T-helper 2 cell treated with Interferon-gamma antibody and Interleukin-4, amounts not matched to agents 5 μg/mL and 100 μg/mL, for 36 hours (primary cell): ENCODE data around the gene TMEM131.

ENCODE experiments used
- DNase-seq: peaks from one replicate; pipeline ENCODE4 v3.0.0; 2021; ENCODE audit warnings: low spot score
- H3K27ac Mint-ChIP-seq: one replicate; pipeline ENCODE4 v1.8.0; 2021; ENCODE audit warnings: mild to moderate bottlenecking, mixed read lengths
- H3K27me3 Mint-ChIP-seq: one replicate; pipeline ENCODE4 v1.8.0; 2021; ENCODE audit warnings: low read depth, mixed read lengths
- H3K36me3 Mint-ChIP-seq: one replicate; pipeline ENCODE4 v1.8.0; 2021; ENCODE audit warnings: low read depth, mixed read lengths
- H3K4me1 Mint-ChIP-seq: one replicate; pipeline ENCODE4 v1.8.0; 2021; ENCODE audit warnings: low read depth, mixed read lengths
- H3K4me3 Mint-ChIP-seq: one replicate; pipeline ENCODE4 v1.8.0; 2022; ENCODE audit warnings: mild to moderate bottlenecking, moderate library complexity, mixed read lengths
- H3K9me3 Mint-ChIP-seq: one replicate; pipeline ENCODE4 v1.8.0; 2021; ENCODE audit warnings: mixed read lengths

TMEM131 gene

DNA sequence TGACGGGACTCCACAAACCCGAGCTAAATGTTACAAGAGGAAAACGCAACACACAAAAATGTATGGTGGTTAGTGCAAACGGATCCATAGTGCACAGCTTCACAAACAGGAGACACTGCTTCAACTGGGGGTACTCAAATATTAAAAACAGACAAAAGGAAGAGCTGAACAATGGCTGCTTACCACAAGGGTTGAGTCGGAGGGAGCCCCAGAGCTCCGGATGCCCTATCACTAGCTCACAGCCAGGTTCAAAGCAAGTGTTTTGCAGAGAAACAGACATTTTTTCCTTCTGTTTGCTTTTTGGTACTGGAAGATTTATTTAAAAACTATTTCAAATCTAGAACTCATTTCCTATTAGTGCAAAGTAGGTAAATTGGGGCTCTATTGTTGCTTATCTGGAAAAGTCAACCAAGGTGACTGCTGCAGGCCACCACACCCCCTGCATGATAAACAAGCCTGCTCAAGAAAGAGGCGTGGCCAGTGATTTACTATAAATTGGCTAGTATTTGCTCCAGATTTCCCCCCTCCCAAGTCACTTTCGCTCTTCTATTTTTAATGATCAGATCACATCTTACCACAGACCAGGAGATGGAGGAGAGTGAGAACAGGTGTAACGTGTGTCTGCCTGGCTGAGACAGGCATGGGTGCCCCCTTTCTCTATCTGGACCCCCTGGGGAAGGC lies 235.9 kb downstream of the TMEM131 start:
- DNase-seq: no peak
- peaks cover 48% of the 10 kb centered on the region for H3K36me3 Mint-ChIP-seq
- H3K27me3 Mint-ChIP-seq: no peaks in the 10 kb centered on the region
- H3K4me3 Mint-ChIP-seq: peak overlapping the region; percentile 37
- peak overlapping the region; percentile 71 for H3K27ac Mint-ChIP-seq
- peaks cover 27% of the 10 kb centered on the region for H3K4me1 Mint-ChIP-seq
- no peaks in the 10 kb centered on the region for H3K9me3 Mint-ChIP-seq

DNA sequence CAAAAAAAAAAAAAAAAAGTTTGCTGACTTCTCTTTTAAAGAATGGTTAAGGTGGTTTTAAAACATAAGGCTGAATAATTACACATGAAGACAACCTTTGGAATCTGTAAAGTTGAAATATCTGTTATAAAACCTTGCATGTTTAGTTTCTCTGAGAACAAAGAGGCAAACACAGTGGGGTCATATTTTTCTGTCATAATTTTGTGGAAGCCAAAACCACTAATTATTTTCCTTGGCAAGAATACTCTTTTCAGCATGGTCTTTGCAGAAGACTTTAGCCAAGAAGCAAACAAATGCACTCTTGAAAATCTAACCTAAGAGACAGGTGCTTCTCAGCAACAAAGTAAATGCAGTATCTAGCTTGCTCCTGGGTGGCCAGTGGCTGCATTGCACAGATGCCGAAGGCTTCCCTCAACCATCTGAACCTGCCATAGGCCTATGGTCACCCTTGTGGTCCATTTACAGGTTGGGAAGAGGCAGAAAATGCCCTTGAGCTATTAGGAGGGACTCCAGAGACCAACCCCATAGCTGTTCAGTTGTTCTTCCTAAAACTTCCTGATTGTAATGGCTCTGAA lies 237.5 kb downstream of the TMEM131 start:
- H3K36me3 Mint-ChIP-seq: peaks cover 42% of the 10 kb centered on the region
- no peak overlapping the region for H3K4me3 Mint-ChIP-seq
- H3K27me3 Mint-ChIP-seq: no peaks in the 10 kb centered on the region
- no peak for DNase-seq
- H3K4me1 Mint-ChIP-seq: peaks cover 23% of the 10 kb centered on the region
- H3K9me3 Mint-ChIP-seq: no peaks in the 10 kb centered on the region
- H3K27ac Mint-ChIP-seq: no peak overlapping the region

DNA sequence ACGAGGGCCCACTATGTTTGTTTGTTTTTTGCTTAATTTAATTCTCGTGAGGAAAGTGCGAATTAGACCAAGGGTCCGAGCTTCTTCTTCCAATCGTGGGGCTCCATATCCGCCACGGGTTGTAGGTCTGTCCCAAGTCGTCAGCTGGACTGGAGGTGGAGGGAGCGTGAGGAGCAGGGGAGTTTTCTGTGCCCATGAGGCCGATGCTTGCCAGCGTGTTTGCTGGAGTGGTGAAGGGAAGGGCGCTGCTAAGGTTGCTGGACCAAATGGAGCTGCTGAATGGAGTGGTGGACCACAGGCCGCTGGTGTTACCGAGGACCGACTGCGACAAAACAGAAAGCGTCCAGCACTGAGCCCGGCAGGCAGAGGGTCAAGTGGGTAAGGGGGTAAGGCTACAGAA lies 238.7 kb downstream of the TMEM131 start:
- H3K4me1 Mint-ChIP-seq: peaks cover 21% of the 10 kb centered on the region
- H3K27me3 Mint-ChIP-seq: no peaks in the 10 kb centered on the region
- peaks cover 41% of the 10 kb centered on the region for H3K36me3 Mint-ChIP-seq
- H3K4me3 Mint-ChIP-seq: no peak overlapping the region
- DNase-seq: no peak
- H3K27ac Mint-ChIP-seq: no peak overlapping the region
- no peaks in the 10 kb centered on the region for H3K9me3 Mint-ChIP-seq

DNA sequence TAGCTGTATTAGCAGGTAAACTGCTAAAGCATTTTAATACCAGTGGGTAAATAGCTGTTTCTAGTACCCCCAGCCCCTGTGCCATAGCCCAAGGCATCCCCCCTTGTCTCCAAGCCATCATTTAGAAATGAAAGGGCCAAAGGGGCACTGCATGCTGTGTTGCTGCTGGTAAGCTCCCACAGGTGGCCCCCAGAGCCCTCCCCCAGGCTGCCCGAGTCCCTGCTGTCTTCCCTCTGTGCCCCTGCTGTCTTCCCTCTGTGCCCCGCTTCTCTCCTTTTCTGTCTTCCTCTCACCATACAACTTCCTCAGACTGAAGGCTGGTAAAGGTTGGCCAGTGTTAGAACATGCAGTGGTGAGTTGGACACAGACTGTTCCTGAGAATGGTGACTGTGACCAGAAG lies 240.3 kb downstream of the TMEM131 start:
- Mint-ChIP-seq H3K4me3 (no peak overlapping the region), H3K4me1 (peaks cover 9% of the 10 kb centered on the region), H3K27me3 (no peaks in the 10 kb centered on the region), H3K36me3 (peaks cover 31% of the 10 kb centered on the region), H3K9me3 (no peaks in the 10 kb centered on the region), H3K27ac (no peak overlapping the region)
- DNase-seq: no peak

DNA sequence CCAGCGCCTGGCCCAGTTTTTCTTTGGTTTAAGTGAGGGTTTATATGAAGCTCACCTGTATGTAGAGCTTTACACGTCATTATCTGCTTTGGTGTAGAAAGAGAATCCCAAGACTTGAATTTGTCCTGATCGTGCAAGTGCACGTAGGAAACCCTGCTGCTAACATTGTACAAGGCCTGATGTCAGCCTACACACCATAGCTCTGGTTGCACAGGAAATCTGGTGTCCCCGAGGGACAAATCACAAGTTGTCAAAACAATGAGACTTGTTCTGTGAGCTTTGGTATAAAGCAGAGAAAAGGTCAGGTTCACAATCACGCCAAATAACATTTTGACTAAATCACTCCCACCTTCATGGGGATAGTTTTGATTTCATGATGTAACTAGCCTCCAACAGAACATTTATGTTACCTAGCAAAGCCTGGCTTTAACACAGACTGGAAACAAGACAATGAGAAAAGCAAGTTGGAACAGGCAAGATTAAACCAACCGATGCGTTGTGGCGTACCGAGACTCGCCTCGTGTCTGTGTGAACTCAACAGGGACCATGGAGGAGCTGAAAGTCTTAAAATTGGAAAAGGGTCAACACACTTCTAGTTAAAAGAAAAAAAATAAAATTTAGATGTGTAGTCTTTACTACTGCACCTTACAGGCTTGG lies 240.9 kb downstream of the TMEM131 start:
- no peaks in the 10 kb centered on the region for H3K9me3 Mint-ChIP-seq
- no peak overlapping the region for H3K4me3 Mint-ChIP-seq
- H3K27me3 Mint-ChIP-seq: no peaks in the 10 kb centered on the region
- no peak for DNase-seq
- peaks cover 24% of the 10 kb centered on the region for H3K36me3 Mint-ChIP-seq
- peaks cover 4% of the 10 kb centered on the region for H3K4me1 Mint-ChIP-seq
- no peak overlapping the region for H3K27ac Mint-ChIP-seq

DNA sequence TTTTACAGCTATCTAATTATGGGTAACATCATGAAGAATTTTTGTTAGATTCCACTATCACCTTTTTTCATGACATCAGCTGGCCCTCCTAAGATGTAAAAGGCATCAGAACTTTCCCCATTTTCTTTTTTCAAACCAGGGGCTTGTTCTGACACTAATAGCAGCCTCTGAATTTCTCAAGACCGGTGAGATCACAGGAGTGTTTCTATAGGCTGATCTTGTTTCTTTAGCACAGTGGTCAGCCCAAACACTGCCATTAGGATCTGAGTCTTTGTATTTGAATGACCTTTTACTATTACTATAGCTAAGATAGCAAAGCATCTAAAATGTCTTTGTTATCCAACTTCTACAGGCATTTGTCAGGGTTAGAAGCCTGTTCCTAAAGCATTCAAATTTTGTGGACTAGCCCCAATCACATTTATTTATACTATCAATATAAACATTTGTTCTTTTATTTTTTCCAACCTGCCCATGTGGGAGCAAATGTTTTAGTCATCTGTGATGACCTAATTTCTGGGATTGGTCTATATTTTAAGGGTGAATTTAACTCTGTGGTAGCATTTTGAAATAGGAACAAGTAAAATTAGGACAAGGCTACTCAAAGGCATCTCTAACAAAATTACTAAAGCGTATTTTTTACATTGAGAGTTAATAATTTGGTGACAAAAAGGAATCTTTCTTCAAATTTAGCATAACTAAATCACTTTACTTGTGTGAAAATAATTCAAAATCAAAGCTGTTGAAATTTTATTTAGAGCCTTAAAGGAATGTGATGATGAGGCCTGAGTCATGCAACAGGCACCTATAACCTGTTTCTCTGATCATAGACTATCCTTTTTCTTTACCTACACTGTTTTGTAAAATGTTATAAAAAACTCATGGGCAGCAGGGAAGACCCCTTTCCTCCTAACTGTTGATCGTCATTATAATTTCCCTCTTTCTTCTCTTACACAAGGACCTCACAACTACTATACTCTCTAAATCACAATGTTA lies 243.1 kb downstream of the TMEM131 start:
- H3K27ac Mint-ChIP-seq: no peak overlapping the region

DNA sequence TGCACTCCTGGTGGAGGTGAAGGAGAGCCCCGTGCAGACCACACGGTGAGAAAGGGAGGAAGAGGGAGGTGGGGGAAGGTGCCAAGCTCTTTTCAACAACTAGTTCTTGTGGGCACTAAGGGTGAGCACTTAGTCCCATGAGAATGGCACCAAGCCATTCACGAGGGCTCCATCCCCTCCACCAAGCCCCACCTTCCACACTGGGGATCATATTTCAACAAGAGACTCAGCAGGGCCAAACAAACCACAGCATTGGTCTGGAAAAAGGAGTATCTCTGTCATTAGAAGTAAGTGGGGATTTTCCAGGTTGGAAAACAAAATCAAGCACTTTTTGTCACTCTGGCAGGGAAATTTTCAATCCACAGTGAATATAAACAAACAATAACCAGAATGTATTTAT lies 244.0 kb downstream of the TMEM131 start:
- no peak for DNase-seq
- H3K4me3 Mint-ChIP-seq: no peak overlapping the region
- H3K4me1 Mint-ChIP-seq: peaks cover 12% of the 10 kb centered on the region
- peaks cover 15% of the 10 kb centered on the region for H3K36me3 Mint-ChIP-seq
- H3K9me3 Mint-ChIP-seq: no peaks in the 10 kb centered on the region
- no peaks in the 10 kb centered on the region for H3K27me3 Mint-ChIP-seq
- no peak overlapping the region for H3K27ac Mint-ChIP-seq

More for the DNA sequence above, 243.1 kb downstream of the TMEM131 start:
- no peaks in the 10 kb centered on the region for H3K9me3 Mint-ChIP-seq
- H3K27me3 Mint-ChIP-seq: no peaks in the 10 kb centered on the region
- peaks cover 18% of the 10 kb centered on the region for H3K36me3 Mint-ChIP-seq
- H3K4me3 Mint-ChIP-seq: no peak overlapping the region
- peaks cover 6% of the 10 kb centered on the region for H3K4me1 Mint-ChIP-seq
- no peak for DNase-seq

DNA sequence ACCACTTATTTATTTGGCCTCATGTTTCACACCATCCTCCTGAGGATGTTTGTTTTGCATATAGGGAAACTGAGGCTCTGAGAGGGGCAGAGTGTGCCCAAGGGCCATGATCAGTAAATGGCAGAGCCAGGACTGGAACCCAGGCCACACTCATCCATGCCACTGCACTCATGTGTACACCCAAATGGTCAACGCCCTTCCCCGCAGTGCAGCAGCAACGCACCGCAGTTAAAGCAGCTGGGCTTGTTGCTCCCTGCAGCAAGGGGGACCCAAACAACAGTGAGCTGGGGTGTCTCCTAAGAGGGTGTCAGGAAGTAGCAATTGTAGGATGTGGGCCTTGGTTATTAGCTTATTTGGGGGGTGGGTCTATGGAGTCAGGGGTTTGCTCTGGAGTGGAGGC lies 245.7 kb downstream of the TMEM131 start:
- Mint-ChIP-seq H3K27me3 (no peaks in the 10 kb centered on the region), H3K4me1 (peaks cover 26% of the 10 kb centered on the region), H3K27ac (no peak overlapping the region), H3K4me3 (no peak overlapping the region), H3K9me3 (no peaks in the 10 kb centered on the region), H3K36me3 (peaks cover 12% of the 10 kb centered on the region)
- DNase-seq: no peak

DNA sequence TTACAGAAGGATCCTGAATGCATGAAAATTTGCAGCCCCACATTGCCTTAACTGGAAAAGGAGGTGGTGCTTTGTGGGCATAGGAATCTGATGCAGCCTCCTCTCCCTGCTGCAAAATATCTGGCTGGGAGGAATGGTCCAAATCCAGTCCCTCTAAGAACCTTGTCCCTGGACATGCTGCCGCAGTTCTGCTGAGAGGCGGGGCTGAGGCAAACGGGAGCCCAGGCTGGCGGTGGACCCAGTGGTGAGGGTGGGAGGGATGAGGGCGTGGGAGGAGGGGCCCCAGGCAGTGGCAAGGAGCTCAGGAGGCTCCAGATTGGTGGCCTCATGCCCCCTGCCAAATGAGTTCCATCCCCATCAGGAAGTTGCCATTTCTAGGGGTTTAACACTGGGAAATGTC lies 246.2 kb downstream of the TMEM131 start:
- Mint-ChIP-seq H3K36me3 (peaks cover 12% of the 10 kb centered on the region), H3K4me3 (no peak overlapping the region), H3K9me3 (no peaks in the 10 kb centered on the region), H3K4me1 (peaks cover 28% of the 10 kb centered on the region), H3K27ac (no peak overlapping the region), H3K27me3 (no peaks in the 10 kb centered on the region)
- no peak for DNase-seq

DNA sequence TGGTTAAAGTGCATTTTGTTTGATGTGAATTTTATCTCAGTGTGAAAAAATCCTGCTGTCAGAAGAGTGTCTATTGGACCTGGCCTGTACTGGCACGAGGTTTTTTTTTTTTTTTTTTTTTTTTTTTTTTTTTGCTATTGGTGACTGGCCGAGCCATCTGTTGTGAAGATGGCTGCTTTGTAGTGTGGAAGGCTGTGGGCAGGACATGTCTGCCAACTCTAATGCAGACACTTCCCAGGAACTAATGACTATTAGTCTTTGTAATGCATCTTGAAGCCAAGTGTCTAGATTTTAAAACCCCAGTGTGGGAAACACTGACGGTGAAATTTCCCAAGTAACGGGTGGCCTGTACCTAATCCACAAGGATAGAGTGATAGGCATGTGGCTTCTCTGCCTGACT lies 248.0 kb downstream of the TMEM131 start:
- no peaks in the 10 kb centered on the region for H3K27me3 Mint-ChIP-seq
- H3K4me3 Mint-ChIP-seq: no peak overlapping the region
- H3K27ac Mint-ChIP-seq: no peak overlapping the region
- peaks cover 45% of the 10 kb centered on the region for H3K4me1 Mint-ChIP-seq
- H3K36me3 Mint-ChIP-seq: peaks cover 23% of the 10 kb centered on the region
- no peaks in the 10 kb centered on the region for H3K9me3 Mint-ChIP-seq
- no peak for DNase-seq

DNA sequence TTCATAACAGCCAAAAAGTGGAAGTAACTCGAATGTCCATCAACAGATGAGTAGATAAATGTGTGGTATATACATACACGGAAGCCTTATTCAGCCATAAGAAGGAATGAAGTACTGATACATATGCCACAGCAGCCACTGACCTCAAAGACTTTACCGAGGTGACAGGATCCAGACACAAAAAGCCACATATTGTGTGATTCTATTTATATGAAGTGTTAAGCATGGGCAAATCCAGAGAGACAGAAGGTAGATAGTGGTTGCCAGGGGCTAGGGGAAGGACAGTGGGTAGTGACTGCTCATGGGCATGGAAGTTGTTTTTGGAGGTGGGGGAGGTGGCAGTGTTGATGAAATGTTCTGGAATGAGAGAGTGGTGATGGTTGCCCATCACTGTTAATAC lies 248.5 kb downstream of the TMEM131 start:
- H3K36me3 Mint-ChIP-seq: peaks cover 25% of the 10 kb centered on the region
- no peaks in the 10 kb centered on the region for H3K27me3 Mint-ChIP-seq
- no peak for DNase-seq
- H3K9me3 Mint-ChIP-seq: no peaks in the 10 kb centered on the region
- H3K4me3 Mint-ChIP-seq: no peak overlapping the region
- H3K27ac Mint-ChIP-seq: peak overlapping the region; percentile 8
- peaks cover 49% of the 10 kb centered on the region for H3K4me1 Mint-ChIP-seq

DNA sequence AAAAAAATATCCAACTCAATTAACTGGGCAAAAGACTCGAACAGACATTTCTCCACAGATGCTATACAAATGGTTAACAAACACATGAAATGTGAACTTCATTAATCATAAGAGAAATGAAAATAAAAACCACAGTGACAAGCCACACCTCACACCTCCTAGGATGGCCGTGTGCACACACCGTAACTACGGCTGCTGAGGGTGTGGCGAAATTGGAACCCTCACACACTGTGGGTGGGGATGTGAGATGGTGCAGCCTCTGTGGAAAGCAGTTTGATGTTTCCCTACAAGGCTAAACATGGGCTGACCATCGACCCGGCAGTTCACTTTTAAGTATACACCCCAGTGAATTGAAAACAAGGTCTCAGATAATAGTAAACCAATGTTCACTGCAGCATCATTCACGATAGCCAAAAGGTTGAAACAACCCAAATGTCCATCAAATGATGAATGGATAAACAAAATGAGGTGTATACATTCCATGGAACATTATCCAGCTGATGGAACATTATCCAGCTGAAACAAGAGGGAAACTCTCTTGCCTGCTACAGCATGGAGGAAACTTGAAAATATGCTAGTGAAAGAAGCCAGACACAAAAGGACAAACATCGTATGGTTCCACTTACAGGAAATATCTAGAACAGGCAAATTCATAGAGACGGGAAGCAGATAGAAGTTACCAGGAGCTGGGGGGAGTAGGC lies 250.1 kb downstream of the TMEM131 start:
- Mint-ChIP-seq H3K4me1 (peaks cover 64% of the 10 kb centered on the region), H3K4me3 (peak overlapping the region; percentile 46)
- DNase-seq: peak; percentile 65

DNA sequence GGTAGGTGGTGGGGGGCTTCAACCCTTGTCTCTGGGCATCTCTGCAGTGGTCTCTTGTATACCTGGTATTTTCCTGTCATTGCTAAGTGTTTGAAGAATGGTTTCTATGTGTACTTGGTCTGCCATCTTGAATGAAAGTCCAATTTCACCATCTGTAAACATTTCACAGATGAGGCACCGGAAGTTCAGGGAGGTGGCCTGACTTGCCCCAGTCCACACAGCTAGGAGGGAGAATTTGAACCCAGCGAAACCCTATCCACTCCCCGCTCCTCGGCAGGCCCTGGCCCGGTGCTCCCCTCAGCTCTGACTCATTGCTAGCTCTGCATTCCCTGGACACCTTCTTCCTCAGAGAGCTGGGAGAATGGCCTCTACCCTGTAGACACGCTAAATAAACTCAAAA lies 251.8 kb downstream of the TMEM131 start:
- Mint-ChIP-seq H3K36me3 (peaks cover 51% of the 10 kb centered on the region), H3K4me1 (peaks cover 66% of the 10 kb centered on the region), H3K27me3 (no peaks in the 10 kb centered on the region), H3K27ac (peak overlapping the region; percentile 81), H3K9me3 (no peaks in the 10 kb centered on the region), H3K4me3 (peak overlapping the region; percentile 50)
- DNase-seq: no peak

More for the DNA sequence above, 250.1 kb downstream of the TMEM131 start:
- Mint-ChIP-seq H3K27me3 (no peaks in the 10 kb centered on the region), H3K9me3 (no peaks in the 10 kb centered on the region), H3K36me3 (peaks cover 41% of the 10 kb centered on the region), H3K27ac (peak overlapping the region; percentile 69)
